Measurements from ENCODE around the gene LLCFC1.

DNA sequence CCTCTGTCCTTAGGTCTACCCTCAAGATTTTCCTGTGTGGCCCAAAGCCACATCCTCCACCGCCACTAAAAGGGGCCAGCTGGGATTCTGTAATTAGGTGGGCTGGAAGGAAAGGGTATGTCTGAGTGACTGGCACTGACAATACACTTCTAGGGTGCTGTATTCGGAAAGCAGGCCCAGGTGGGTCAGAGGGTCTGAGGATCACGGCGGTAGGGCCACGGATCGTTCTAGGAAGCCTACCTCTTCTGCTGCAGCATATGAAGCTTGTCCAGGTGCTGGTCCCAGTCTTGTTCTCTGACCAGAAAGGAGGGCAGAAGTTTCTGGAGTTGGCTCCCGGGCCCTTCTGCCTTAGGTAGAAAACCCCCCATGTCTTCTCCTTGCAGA lies 6.2 kb upstream of the LLCFC1 start:
- no peak for TF ChIP-seq CTCF (IDR thresholded peaks at IDR 0.05 in 8 of 11, conservative IDR thresholded peaks at IDR 0.05 in 3 of 11)
- no peak for TF ChIP-seq POLR2A (IDR thresholded peaks at IDR 0.05)
